NCI-H345 treated with DMSO at 0.1 percent for 48 hours (cell line): Measurements from ENCODE around the gene MYO1H.

Experiments used
- DNase-seq: peaks from one replicate; lab custom pipeline; 2025; ENCODE audit not compliant: unreplicated experiment; lab: John Stamatoyannopoulos, UW

Gene MYO1H

DNA sequence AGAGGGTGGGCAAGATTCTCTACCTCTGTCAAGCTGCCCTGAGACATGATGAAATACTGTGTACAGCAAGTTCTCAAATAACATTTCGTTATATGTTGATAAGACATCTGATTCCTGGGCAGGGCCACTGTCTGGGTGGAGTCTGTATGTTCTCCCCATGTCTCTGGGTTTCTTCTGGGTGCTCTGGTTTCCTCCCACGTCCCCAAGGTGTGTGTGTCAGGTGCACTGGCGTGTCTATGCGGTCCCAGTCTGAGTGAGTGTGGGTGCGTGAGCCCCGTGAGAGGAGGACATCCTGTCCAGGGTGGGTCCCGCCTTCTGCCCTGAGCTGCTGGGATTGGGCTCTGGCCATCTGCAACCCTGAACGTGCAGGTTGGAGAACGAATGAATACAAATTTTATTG lies 99.8 kb downstream of the MYO1H start:
- DNase-seq = no peak

DNA sequence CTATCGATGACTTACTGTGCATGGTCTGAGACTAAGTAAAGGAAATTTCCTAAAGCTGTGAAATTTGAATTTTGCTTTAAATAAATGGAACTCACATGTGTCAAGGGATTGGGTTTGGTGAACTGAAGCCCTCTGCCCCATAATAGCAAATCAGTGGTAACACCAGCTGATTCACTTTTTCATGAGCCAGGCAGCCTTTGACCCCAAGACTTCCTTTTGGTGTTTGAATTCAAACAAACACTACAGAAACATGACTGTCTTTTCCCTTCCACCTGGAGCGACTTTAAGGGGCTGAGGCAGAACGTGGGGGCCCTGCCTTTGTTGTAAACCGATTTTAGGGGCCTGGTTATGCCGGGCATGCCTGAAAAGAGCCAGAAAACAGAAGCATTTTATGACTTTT lies 100.6 kb downstream of the MYO1H start:
- DNase-seq = no peak

DNA sequence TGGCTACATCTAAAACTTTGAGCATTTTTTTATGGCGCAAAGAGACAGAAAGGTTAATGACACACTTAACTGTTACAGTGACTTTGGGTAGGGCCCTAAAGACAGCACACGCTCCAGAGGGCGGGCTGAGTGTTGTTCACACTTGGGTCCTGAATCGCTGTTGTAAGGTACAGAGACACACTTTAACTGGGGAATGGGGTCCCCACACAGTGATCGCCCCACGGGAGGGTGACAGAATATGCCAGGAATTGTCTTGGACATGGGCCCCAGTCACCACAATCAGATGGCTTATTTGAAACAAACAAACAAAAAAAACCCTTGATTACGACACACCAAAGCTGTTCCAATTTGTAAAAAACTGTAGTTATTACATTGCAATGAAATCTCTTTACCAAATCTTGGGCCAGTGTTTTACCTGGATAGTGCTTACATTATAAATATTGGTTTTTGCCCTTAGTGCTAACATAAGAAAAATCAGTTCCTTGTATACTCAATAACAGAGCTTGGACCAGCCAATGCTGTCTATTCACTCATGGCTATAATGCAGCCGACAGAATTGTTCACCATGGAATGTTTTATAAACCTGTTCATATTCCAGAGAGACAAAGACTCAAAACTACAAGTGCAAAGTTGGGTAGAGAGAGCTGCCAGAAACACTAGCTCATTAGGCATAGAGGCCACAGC lies 101.1 kb downstream of the MYO1H start:
- no peak for DNase-seq

DNA sequence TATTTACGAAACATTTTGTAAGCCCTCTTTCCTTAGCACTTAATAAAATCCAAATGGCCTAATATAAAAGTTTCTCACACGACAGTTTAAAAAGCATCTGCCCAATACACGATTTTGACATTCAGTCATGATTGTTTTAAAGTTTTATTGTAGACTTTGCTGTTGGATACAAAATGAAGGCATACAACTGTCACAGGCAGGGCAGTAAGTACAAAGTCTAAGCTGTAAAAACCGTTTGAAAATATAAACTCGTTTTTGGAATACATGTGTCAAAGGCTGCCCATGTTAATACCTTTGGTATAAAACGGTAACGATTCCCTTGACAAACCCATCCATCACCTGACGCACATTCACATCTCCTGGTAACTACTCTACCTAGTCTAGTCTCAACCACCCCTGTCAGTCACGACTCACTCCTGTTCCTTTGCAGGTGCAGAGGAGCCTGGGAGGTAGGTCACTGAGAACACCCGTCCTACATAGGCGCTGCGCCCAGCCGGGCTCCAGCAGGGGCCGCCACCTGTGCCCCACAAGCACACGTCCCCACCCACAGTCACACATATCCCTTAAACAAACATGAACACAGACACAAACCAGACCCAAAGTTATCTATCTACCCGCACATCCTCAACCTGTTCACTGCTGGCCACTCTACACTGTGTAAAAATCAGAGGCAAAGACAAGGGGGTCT lies 102.3 kb downstream of the MYO1H start:
- DNase-seq = no peak

DNA sequence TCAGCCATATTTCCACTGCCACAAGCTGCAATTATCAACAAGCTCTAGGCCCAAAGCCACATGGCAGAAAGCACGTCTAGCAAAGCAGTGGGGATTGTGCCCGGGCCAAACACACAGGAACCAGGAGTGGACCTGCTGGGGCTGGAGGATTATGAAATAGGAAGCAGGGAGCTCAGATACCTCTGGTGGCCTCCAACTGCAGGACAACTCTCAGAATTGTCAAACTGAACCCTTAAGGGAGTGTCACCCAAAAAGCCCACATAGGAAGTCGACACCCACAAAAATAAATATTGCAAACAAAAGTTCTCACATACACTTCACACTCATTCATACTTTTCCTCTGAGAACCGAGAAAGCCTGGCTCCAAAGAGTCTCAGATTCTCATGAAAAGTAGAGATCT lies 103.3 kb downstream of the MYO1H start:
- no peak for DNase-seq

DNA sequence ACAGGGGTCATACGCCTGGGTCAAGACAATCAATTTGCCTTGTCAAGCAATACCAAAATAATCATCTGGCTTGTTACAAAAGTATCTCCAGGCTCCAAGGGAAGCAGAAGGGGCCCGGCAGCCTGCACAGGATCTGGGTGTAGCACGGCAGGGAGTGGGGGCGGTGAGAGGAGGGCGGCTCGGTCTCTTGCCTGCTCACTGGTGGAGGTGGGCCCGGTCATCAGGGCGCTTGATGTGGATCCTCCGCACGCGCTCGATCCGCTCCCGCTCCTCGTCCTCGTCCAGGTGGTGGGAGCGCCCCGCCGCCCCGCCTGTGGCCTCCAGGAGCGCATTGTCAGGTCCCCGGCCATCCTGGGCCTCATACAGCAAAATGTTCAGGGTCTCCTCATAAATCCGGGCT lies 103.7 kb downstream of the MYO1H start:
- DNase-seq = no peak

DNA sequence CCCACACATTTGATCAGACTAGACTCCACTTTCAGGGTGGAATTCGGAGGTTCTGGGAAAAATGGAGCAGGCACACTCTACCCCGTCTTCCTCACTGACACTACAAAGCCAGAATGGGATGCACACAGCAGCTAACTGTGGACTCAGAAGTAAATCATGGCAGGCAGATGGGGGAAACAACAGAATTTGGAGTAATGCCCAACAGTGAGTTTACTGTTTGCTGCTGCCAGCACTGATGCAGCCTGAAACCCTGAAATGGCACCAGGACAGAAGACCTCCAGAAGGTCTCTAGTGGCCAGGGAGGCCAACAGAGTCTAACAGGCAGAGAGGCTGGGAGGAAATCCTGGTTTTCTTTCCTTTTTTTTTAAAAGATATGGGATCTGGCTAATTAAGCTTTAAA lies 104.8 kb downstream of the MYO1H start:
- no peak for DNase-seq

DNA sequence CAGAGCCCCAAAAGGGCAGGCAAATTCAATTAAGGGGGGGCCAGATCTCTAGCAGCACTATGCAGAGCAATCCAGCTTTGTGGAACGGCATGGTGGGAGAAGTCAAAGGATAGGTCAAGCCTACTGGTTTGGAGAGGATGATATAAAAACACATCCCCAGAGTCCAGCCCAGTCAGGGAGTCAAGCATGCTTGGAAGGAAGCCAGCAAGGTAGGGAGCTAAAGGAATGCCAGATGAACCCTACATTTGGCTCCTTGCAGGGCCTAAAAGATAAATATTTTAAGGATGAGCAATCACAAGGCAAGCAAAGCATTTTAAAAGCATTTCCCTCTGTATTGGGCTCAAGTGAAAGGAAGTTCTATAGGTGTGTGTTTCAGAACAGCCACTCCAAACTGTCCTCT lies 108.0 kb downstream of the MYO1H start:
- DNase-seq = no peak

DNA sequence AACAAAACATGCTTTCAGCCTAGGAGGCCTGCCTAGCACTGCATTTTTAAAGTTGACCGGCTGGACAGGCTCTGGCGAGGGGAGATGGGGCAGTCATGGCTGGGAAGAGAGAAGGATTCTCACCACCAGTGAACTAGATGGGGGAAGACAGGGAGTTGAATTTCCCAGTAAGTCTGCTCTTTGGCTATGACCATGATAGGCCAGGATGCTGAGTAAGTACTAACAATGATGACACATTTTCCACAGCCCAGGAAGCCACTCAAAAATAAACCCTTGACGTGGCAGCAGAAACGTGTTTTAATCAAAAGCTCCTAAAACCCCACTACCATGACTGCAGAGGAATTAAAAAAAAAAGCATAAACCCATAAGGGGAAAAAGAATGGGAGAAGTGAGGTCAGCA lies 110.4 kb downstream of the MYO1H start:
- DNase-seq = no peak

DNA sequence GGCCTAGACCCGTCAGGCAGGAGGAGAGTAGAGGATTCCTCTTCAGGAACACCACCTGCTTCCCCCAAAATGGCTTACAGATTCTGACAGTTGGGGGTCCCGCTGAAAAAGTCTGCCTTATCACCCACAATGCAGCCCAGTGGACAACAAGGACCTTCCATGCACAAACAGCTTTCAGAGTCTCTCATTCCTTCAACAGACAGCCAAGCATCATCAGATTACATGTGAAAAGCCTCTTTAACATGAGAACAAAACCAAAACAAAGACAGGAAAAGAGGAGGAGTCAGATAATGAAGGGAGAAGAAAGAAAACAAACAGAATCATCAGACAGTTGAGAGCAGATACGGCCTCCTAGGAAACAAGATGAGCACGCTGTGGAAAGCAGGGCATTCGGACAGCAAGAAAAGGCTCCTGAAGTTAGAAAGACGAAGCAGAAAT lies 111.1 kb downstream of the MYO1H start:
- DNase-seq = no peak

DNA sequence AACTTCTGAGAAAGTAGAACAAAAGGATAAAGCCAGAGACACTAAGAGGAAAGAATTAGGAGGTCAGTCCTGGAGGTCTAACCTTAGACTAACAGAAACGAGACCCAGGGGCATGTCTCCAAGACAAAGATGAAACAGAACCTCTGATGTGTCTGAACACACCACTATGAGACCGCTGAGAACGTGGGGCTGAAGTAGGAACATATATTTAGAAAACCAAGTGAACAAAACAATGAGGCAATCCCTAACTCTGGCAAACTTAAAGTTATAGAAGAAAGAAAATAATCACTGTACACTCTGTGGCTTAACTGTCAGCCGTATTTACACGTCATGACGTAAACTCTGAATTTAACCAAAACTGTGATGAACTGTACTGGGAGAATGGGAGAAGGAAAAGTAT lies 111.5 kb downstream of the MYO1H start:
- DNase-seq = no peak

DNA sequence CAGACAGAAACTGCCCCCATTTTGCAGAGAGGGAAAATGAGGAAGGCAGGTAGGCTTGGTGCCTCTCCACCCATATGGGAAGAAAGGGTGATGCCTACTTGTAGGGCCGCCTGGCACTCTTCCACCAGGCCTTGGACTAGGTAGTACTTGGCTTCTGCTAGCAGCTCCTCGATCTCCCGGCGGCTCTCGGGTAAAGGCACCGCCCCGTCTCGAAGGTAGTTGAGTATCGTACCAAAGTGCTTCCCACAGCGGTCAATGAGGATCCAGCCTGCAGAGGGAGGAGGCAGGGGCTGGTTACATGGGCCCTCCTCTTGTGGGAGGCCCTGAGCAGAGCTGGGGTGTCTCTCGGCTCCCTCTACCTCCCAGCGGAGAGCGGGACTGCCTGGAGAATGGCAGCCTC lies 112.8 kb downstream of the MYO1H start:
- DNase-seq = no peak

DNA sequence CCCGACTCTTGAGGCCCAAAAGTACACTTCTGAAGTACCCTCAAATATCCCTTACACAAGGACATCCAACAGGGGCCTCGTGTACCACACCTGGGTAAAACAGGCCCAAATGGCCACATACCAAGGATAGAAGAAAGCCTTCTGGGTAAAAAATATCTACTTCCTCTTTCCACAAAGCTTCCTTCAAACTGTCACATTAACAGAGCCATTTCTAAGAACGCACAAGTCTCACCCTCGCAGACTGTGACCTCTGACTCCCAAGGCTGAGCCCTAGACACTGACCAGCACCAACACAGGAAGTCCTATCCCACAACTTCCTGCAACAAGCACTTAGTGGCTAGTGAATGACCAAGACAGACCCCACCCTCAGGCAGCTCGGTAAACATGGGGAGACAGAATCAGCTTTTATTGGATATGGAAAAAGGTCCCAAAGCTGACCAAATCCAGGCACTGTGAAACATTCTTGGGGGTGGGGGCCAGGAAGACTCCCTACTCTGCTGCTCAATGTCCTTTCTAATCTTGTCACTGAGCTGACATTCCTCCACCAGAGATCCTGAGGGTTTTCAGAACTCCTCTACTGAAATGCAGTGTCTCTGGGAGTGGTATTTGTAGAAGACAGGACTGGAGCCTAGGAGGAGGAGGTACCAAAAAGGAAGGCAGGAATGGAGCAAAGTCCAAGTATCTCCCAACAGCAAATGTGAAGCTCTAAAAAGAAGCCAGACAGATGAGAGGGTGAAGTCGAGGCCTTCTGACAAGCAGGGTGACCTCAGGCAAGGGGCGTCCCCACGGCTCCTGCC lies 113.5 kb downstream of the MYO1H start:
- no peak for DNase-seq

DNA sequence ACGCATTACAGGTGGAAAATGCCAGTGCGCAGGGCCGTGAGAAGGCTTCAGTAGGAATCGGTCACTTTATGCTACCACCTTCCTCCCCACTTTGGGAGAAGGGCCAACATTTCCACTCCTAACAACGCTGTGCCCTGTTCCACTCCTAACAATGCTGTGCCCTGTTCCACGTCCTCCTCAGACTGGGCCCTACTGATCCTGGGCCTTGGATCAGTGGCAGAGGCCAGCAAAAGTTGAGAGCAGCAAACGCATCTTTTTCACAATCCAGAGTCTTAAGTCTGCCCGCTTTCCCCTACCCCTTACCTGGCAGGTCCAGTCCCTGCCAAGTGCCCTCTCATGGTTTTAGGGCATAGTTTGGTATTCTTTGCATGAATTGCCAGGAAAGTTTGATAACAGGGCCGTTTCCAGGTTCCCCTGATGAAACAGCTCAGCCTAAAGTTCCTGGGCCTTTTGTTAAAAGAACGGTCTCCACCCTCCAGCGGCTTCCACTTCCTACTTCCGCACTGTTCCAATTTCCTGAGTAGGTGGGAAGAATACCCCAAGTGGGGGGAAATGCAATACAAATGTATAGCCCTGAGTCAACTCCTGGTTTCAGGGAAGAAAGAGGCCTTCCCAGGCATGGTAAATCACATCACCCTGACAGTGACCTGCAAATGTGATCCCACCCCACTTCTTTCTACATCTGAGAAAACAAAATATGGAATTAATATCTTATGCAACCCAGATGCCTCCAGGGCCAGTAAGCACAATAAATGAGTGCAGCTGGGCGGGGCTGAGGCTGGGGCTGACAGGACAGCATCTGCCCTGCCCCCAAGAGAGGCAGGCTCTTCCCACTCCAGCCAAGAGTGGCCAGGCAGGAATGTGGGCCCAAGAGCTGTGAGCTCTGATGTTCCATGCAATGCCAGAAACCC lies 114.4 kb downstream of the MYO1H start:
- DNase-seq = no peak

DNA sequence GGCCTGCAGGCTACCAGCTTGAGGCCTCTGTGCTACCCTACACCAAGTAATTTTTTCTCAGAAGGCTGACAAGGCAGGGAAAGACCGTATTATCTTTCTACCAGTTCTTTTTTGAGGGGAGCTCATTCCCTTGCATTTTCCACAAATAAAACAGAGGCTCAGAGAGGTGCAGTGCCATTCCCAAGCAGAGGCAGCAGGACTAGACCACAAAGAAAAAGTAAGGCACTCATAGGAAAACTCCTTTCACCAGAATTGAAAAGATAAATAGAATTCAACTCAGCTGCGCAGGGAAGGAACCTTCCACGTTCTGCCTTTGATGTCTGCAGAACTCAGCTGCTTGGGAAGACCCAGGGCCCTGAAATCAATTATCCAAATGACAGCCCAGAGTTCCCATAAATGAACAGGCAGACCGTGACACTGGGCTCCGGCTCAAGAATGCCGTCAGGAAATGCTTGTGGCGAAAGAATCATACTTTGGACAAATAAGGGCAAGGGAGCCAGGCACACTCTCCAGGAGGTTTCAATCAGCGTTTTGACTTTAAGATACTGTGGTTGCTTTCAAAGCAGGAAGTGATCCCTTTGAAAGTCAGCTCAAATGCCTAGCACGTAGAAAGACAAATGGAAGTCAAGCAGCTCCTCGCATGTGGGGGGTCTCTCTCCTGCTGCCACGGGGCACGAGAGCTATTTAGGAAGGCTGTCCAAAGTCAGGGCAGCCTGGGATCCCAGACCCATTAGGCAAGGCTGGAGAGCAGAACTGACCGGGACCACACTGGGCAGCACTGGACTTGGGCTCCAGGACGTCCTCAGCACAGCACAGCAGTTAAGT lies 115.4 kb downstream of the MYO1H start:
- no peak for DNase-seq

DNA sequence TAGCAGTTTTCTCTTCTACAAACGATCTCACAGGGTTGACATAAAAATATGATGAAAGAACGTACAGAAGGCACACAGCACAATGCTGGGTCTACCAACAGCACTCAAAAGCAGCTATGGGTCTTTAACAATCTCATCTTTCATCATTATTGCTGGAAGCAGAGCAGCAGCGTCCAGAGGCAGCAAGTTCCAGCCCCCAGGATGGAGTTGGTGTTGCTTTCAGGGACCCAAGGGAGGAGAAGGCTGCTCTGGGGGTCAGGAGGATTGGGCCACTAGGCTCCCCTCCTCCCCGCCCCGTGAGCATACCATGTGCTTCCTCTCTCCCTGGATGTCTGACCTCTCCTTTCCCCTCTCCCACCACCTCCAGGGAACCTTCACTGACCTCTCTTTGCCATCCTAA lies 116.1 kb downstream of the MYO1H start:
- DNase-seq = no peak

DNA sequence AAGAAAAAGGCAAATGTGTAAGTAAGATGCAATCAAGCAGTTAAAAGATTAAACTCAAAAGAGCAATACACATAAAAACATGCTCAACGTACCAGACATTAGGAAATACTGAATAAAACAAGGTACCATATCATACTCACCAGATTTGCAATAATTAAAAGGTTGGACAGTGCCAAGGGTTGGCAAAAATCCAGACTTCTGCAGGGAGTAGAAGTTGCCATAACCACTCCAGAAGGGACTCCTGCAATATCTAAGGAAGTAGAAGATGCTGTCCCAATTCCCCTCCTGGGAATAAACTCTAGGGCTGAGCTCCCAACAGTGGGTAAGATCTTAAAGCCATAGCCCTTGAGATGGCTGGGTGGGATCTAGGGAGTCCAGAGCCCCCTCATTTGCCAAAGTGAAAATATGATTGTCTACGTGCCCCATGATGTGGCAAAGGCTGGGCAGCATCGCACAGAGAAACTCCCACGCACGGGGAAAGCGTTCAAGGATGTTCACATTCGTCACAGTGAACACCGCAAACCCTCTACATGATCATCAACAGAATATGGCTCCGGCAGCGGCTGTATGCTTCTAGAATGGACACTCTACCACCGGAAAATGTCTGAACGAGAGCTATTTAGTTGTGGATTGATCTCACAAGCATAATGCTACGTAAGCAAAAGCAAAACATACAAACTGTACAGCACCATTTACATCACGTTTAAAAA lies 117.1 kb downstream of the MYO1H start:
- no peak for DNase-seq

DNA sequence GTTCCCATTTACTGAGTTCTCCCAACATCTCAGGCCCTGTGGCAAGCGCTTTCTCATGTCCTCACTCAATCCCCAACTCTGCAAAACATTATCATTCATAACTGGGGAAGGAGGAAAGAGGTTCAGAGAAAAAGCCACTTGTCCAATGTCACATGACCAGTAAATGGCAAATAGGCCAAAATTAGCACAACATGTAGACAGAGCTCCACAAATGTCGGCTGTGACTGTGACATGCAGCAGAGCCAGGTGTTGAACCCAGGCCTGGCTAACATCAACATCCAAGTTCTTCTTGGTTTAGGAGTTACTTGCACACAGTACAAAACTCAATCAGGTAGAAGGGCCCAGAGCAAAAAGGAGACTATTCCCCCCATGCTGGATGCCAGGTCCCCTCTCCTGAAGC lies 118.6 kb downstream of the MYO1H start:
- DNase-seq = no peak

DNA sequence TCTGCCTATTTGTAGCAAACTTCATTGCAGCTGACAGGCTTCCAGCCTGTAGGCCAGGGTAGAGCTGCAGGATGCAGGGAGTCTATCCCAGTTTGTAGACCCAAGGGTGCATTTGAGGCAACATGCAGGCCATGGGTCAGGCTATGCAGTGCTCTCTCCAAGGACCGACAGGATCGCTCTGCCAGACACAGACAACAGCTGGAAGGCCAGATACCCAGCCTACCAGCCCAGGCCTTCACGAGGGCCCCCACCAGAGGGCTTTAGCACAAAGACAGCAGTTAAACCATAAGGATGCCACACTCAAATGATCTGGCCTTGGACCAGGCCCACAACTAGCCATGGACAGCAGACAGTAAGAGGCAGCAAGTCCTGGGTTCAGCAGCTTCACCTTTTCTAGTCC lies 119.1 kb downstream of the MYO1H start:
- no peak for DNase-seq
